Measurements from ENCODE around the gene GNAI2. TPM values are rescaled to one million over a fixed set of nuclear protein-coding genes. Genes with fewer than 3 reads are reported as not detected.
"Not testable (repeated sequence)": the region's sequence is repeated elsewhere in the genome, so short reads cannot be mapped to it uniquely, and the experiment has no call there.

GNAI2 gene
- total RNA-seq, 1 experiment from 2014 or later: 62.0 TPM

- H3K9me3 Mint-ChIP-seq (ENCODE audit: unreplicated experiment): no peaks in the 10 kb centered on the region
Observed at GRCh38 chr3:50242381-50242770, 6.4 kb downstream of the GNAI2 start.

GRCh38 chr3:50242851-50243542, 7.0 kb downstream of the GNAI2 start:
- no peaks in the 10 kb centered on the region for H3K4me1 Mint-ChIP-seq (ENCODE audit: low read depth, unreplicated experiment)
- no peaks in the 10 kb centered on the region for H3K9me3 Mint-ChIP-seq (ENCODE audit: unreplicated experiment)
- H3K9me3 ChIP-seq: no peaks in the 10 kb centered on the region
- CTCF ChIA-PET: interaction anchor here (0.9 kb wide), 1 partner anchor 13 kb away, joined by 3 read pairs; no protein-coding TSS in a partner anchor
- DNase-seq: no peak
- POLR2A ChIA-PET: interaction anchor here (0.5 kb wide), 1 partner anchor 326 kb away, joined by 8 read pairs; the partner anchor contains the start of gene HEMK1
- H3K27ac Mint-ChIP-seq (ENCODE audit: unreplicated experiment): no peak overlapping the region
- peaks cover 9% of the 10 kb centered on the region for H3K4me1 ChIP-seq
- H3K27me3 ChIP-seq (replicated peaks; ENCODE audit: control insufficient read depth, insufficient read depth, low read length): no peaks in the 10 kb centered on the region
- H3K36me3 Mint-ChIP-seq (ENCODE audit: insufficient read depth, unreplicated experiment): peaks cover 15% of the 10 kb centered on the region
- no TSS peak for BruUV-seq (replicated peaks)
- H3K4me3 ChIP-seq (ENCODE audit: low read depth, low read length): no peak overlapping the region
- H3K4me3 Mint-ChIP-seq (ENCODE audit: unreplicated experiment): no peak overlapping the region
- TF ChIP-seq, protein P1, sequence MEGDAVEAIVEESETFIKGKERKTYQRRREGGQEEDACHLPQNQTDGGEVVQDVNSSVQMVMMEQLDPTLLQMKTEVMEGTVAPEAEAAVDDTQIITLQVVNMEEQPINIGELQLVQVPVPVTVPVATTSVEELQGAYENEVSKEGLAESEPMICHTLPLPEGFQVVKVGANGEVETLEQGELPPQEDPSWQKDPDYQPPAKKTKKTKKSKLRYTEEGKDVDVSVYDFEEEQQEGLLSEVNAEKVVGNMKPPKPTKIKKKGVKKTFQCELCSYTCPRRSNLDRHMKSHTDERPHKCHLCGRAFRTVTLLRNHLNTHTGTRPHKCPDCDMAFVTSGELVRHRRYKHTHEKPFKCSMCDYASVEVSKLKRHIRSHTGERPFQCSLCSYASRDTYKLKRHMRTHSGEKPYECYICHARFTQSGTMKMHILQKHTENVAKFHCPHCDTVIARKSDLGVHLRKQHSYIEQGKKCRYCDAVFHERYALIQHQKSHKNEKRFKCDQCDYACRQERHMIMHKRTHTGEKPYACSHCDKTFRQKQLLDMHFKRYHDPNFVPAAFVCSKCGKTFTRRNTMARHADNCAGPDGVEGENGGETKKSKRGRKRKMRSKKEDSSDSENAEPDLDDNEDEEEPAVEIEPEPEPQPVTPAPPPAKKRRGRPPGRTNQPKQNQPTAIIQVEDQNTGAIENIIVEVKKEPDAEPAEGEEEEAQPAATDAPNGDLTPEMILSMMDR (IDR thresholded peaks at IDR 0.05; ENCODE audit: insufficient read depth in 1 of 2, low read depth in 1 of 2, low read length in 1 of 2, severe bottlenecking in 1 of 2, unreplicated experiment in 1 of 2): no peak
- H3K36me3 ChIP-seq (ENCODE audit: control insufficient read depth, insufficient read depth, low read length): no peaks in the 10 kb centered on the region; the same call in none of the 2 replicates
- H3K27me3 Mint-ChIP-seq (ENCODE audit: insufficient read depth, unreplicated experiment): no peaks in the 10 kb centered on the region
- intact Hi-C loops (cut with micrococcal nuclease; ENCODE audit: unreplicated experiment): no loop called here

More at GRCh38 chr3:50242381-50242770, 6.4 kb downstream of the GNAI2 start:
- intact Hi-C loops (cut with micrococcal nuclease; ENCODE audit: unreplicated experiment): no loop called here
- peaks cover 15% of the 10 kb centered on the region for H3K36me3 Mint-ChIP-seq (ENCODE audit: insufficient read depth, unreplicated experiment)
- DNase-seq: no peak
- Histone ChIP-seq H3K36me3 (ENCODE audit: control insufficient read depth, insufficient read depth, low read length) (no peaks in the 10 kb centered on the region; the same call in none of the 2 replicates), H3K4me3 (ENCODE audit: low read depth, low read length) (no peak overlapping the region), H3K27me3 (replicated peaks; ENCODE audit: control insufficient read depth, insufficient read depth, low read length) (no peaks in the 10 kb centered on the region), H3K9me3 (no peaks in the 10 kb centered on the region), H3K4me1 (peaks cover 15% of the 10 kb centered on the region)
- no peak overlapping the region for H3K4me3 Mint-ChIP-seq (ENCODE audit: unreplicated experiment)
- peaks cover 4% of the 10 kb centered on the region for H3K4me1 Mint-ChIP-seq (ENCODE audit: low read depth, unreplicated experiment)
- CTCF ChIA-PET: interaction anchor here (0.9 kb wide), 1 partner anchor 12 kb away, joined by 3 read pairs; no protein-coding TSS in a partner anchor
- no peak overlapping the region for H3K27ac Mint-ChIP-seq (ENCODE audit: unreplicated experiment)
- BruUV-seq (replicated peaks): no TSS peak
- H3K27me3 Mint-ChIP-seq (ENCODE audit: insufficient read depth, unreplicated experiment): no peaks in the 10 kb centered on the region
- TF ChIP-seq, protein P1 (IDR thresholded peaks at IDR 0.05; ENCODE audit: insufficient read depth in 1 of 2, low read depth in 1 of 2, low read length in 1 of 2, severe bottlenecking in 1 of 2, unreplicated experiment in 1 of 2): no peak
- POLR2A ChIA-PET: no interaction called here

DNA sequence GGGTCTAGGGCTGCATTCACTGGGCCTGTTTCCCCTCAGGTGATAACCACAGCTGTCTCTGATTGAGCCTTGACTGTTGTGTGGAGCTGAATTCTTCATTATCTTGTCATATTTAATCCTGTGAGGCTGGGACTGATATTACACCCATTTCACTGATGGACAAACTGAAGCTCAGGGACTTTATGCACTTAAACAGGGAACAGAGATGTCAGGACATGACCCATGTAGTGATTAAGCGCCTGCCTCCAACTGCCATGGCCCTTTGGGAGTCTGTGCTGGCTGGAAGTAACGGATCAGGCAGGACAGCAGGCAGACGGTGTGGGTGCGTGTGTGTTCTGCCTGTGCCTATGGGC, 7.5 kb downstream of the GNAI2 start:
- intact Hi-C loops (cut with micrococcal nuclease; ENCODE audit: unreplicated experiment): no loop called here
- no peak for DNase-seq
- Histone ChIP-seq H3K4me1 (peaks cover 8% of the 10 kb centered on the region), H3K9me3 (no peaks in the 10 kb centered on the region), H3K36me3 (ENCODE audit: control insufficient read depth, insufficient read depth, low read length) (no peaks in the 10 kb centered on the region; the same call in none of the 2 replicates), H3K4me3 (ENCODE audit: low read depth, low read length) (no peak overlapping the region), H3K27me3 (replicated peaks; ENCODE audit: control insufficient read depth, insufficient read depth, low read length) (no peaks in the 10 kb centered on the region)
- Mint-ChIP-seq H3K9me3 (ENCODE audit: unreplicated experiment) (no peaks in the 10 kb centered on the region), H3K27me3 (ENCODE audit: insufficient read depth, unreplicated experiment) (no peaks in the 10 kb centered on the region), H3K27ac (ENCODE audit: unreplicated experiment) (no peak overlapping the region), H3K4me1 (ENCODE audit: low read depth, unreplicated experiment) (no peaks in the 10 kb centered on the region), H3K36me3 (ENCODE audit: insufficient read depth, unreplicated experiment) (peaks cover 15% of the 10 kb centered on the region), H3K4me3 (ENCODE audit: unreplicated experiment) (no peak overlapping the region)
- no TSS peak for BruUV-seq (replicated peaks)
- CTCF ChIA-PET: interaction anchor here (0.9 to 1.0 kb wide), 2 partner anchors 8 to 14 kb away, joined by 3 to 7 read pairs; partner anchors contain the start of gene GNAI2
- POLR2A ChIA-PET: no interaction called here
- TF ChIP-seq, protein P1 (IDR thresholded peaks at IDR 0.05; ENCODE audit: insufficient read depth in 1 of 2, low read depth in 1 of 2, low read length in 1 of 2, severe bottlenecking in 1 of 2, unreplicated experiment in 1 of 2): no peak

DNA sequence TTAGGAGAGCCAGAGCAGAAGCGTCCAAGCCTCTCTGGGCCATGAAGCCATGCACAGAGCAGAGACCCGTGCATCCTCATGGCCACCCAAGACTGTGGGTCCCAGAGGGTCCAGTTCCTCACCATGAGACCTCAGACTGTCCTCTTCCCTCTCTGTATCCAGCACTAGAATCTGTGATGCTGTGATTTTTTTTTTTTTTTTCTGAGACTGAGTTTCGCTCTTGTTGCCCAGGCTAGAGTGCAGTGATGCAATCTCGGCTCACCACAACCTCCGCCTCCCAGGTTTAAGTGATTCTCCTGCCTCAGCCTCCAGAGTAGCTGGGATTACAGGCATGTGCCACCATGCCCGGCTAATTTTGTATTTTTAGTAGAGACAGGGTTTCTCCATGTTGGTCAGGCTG, 8.8 kb downstream of the GNAI2 start:
- H3K4me3 Mint-ChIP-seq (ENCODE audit: unreplicated experiment); H3K4me1 Mint-ChIP-seq (ENCODE audit: low read depth, unreplicated experiment); H3K9me3 Mint-ChIP-seq (ENCODE audit: unreplicated experiment): not testable (repeated sequence)

More for the DNA sequence above, 8.8 kb downstream of the GNAI2 start:
- CTCF ChIA-PET: interaction anchor here (1.0 to 4.1 kb wide), 2 partner anchors 9 kb away, joined by 7 to 30 read pairs; partner anchors contain the start of gene GNAI2
- H3K36me3 Mint-ChIP-seq (ENCODE audit: insufficient read depth, unreplicated experiment): peaks cover 13% of the 10 kb centered on the region
- POLR2A ChIA-PET; H3K27ac Mint-ChIP-seq (ENCODE audit: unreplicated experiment); H3K4me3 ChIP-seq (ENCODE audit: low read depth, low read length); intact Hi-C loops (cut with micrococcal nuclease; ENCODE audit: unreplicated experiment); H3K4me1 ChIP-seq; H3K36me3 ChIP-seq (ENCODE audit: control insufficient read depth, insufficient read depth, low read length); BruUV-seq (replicated peaks); H3K27me3 Mint-ChIP-seq (ENCODE audit: insufficient read depth, unreplicated experiment); H3K27me3 ChIP-seq (replicated peaks; ENCODE audit: control insufficient read depth, insufficient read depth, low read length); DNase-seq; H3K9me3 ChIP-seq: not testable (repeated sequence)
